GM12874 (cell line): Measurements from ENCODE around the gene CLSTN2.

Experiments
- CTCF ChIP-seq: IDR thresholded peaks from 2 replicates; pipeline ENCODE4 v1.5.1; 2011; ENCODE audit warnings: low read depth, mild to moderate bottlenecking, control low read depth, low read length, moderate library complexity; ENCODE audit not compliant: insufficient read depth

The CLSTN2 gene

GRCh38 chr3:140165781-140166180 lies 230.8 kb downstream of the CLSTN2 start:
- no peak for TF ChIP-seq CTCF

GRCh38 chr3:140166861-140167599 lies 232.0 kb downstream of the CLSTN2 start:
- no peak for TF ChIP-seq CTCF

GRCh38 chr3:140167600-140168281 lies 232.8 kb downstream of the CLSTN2 start:
- no peak for TF ChIP-seq CTCF

GRCh38 chr3:140170612-140171011 lies 235.6 kb downstream of the CLSTN2 start:
- TF ChIP-seq CTCF: no peak

- TF ChIP-seq CTCF: no peak
Observed at GRCh38 chr3:140176526-140176925, 241.5 kb downstream of the CLSTN2 start.

GRCh38 chr3:140177943-140178342 lies 243.0 kb downstream of the CLSTN2 start:
- no peak for TF ChIP-seq CTCF

GRCh38 chr3:140178482-140178881 lies 243.5 kb downstream of the CLSTN2 start:
- TF ChIP-seq CTCF: no peak
